Transverse colon (tissue), 4 donors: Measurements from ENCODE around the gene PCED1B. TPM values are rescaled to one million over a fixed set of nuclear protein-coding genes. Genes with fewer than 3 reads are reported as not detected.
"Not testable (repeated sequence)": the region's sequence is repeated elsewhere in the genome, so short reads cannot be mapped to it uniquely, and the experiment has no call there.

Source experiments
- DNase-seq: peaks from one replicate; pipeline ENCODE4 v3.0.0-alpha.2; 2019
- H3K27ac ChIP-seq, 4 donors: fragments of 200-600 bp; sonication (generic); 2 replicates each; pipeline ENCODE4 v1.5.1; 2016 to 2018; ENCODE audit warnings: inconsistent platforms in 4 of 4
- H3K27me3 ChIP-seq: fragments of 200-600 bp; sonication (generic); 2 replicates; pipeline ENCODE4 v1.5.1; 2017; ENCODE audit warnings: inconsistent platforms
- H3K36me3 ChIP-seq, 4 donors: fragments of 200-600 bp; sonication (generic); 2 replicates each; pipeline ENCODE4 v1.5.1; 2017 to 2019; ENCODE audit warnings: inconsistent platforms in 4 of 4
- H3K4me1 ChIP-seq, 4 donors: fragments of 200-600 bp; sonication (generic); 2 replicates each; pipeline ENCODE4 v1.5.1; 2017 to 2020; ENCODE audit warnings: inconsistent platforms in 4 of 4
- H3K4me3 ChIP-seq, 4 donors: fragments of 200-600 bp; sonication (generic); 1 replicate in 1 of 4; 2 replicates in 3 of 4; pipeline versions ENCODE4 v1.5.1 to v1.6.1; 2017 to 2019; ENCODE audit warnings: inconsistent platforms in 4 of 4
- H3K9me3 ChIP-seq, 2 donors: fragments of 200-600 bp; sonication (generic); 2 replicates each; pipeline ENCODE4 v1.5.1; 2017 to 2019; ENCODE audit warnings: inconsistent platforms in 2 of 2
- EP300 ChIP-seq: sonication (generic); formaldehyde crosslinking; IDR thresholded peaks from one replicate; pipeline ENCODE4 v1.6.1; 2017; ENCODE audit warnings: antibody characterized with exemption, low read depth
- POLR2A ChIP-seq: fragments of 450-650 bp; IDR thresholded peaks from one replicate; pipeline ENCODE4 v1.6.1; 2016; ENCODE audit warnings: antibody characterized with exemption, mild to moderate bottlenecking, moderate library complexity
- POLR2AphosphoS5 ChIP-seq, 3 donors: sonication (generic); formaldehyde crosslinking; IDR thresholded peaks; one replicate each; pipeline ENCODE4 v1.6.1; 2016; ENCODE audit warnings: antibody characterized with exemption in 3 of 3
- WGBS, 2 donors: methylation state at CpG; one replicate each; pipeline ENCODE4 v1.1.5; 2018; ENCODE audit warnings: low coverage in 1 of 2; 5-methylcytosine and 5-hydroxymethylcytosine counted together
- in situ Hi-C, 4 donors: fragments of 200-750 bp; cut with MboI; loops; one replicate each; pipeline versions ENCODE4 v1.15.0 to v1.15.1; 2017; ENCODE audit warnings: low sequenced_read_pairs in 3 of 4, low pct_ligation_motif_present in 1 of 4, low pct_unique_long_range_greater_than_20kb in 1 of 4
- intact Hi-C: fragments of 100-400 bp; cut with DNase I; formaldehyde crosslinking; loops from one replicate; pipeline ENCODE4 v1.15.1; 2023; ENCODE audit warnings: low total_unique reads
- total RNA-seq, 4 donors: library from RNA; depleted of rRNA; stranded (reverse); fragments of >200 nt; gene quantifications; one replicate each; pipeline ENCODE4 v1.1.0, GENCODE V29; 2016
- TF ChIP-seq, protein P1 (sequence below), 5 experiments: fragments of 200-600 bp in 3 of 5; fragments of 450-650 bp in 2 of 5; sonication (generic) in 3 of 5; IDR thresholded peaks; 1 replicate in 2 of 5; 2 replicates in 3 of 5; pipeline ENCODE4 v1.5.1; 2016 to 2017; ENCODE audit warnings: antibody characterized with exemption in 5 of 5, inconsistent platforms in 3 of 5, mild to moderate bottlenecking in 2 of 5, moderate library complexity in 1 of 5

The PCED1B gene
- total RNA-seq, 4 donors from 2014 or later = 2.7 to 52.0 (median 3.0) TPM; not detected in 1

DNA sequence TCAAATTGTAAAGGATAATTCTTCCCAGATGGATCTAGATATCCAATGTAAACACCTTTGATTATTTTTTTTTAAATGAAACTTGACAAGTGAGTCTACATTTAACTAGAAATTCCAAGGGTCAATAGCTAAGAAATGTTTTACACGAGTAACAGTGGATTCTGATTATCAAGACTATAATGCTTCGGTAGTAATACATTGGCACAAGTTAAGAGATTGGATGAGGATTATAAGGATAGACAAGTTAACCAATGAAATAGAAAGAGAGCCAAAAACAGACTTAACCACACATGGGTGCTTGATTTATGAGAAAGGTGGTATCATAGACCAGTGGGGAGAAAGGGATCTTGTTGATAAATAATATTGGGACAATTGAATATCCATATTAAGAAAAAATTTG is 40.3 kb upstream of the PCED1B start:
- Histone ChIP-seq H3K4me1 (peaks cover 4 to 23% (median 6%) of the 10 kb centered on the region in 4 donors), H3K36me3 (no peaks in the 10 kb centered on the region), H3K4me3 (no peak overlapping the region), H3K27ac (no peak overlapping the region), H3K9me3 (peaks cover 0 to 3% of the 10 kb centered on the region in 2 donors), H3K27me3 (no peaks in the 10 kb centered on the region)
- DNase-seq = no peak
- intact Hi-C loops (loop anchor here (10.0 kb wide), 1 partner anchor 646 kb away; no protein-coding TSS in a partner anchor), in situ Hi-C loops (loop anchor here in 3 of 4 donors (10.0 to 25.0 kb wide), 5 partner anchors 266 to 646 kb away; no protein-coding TSS in a partner anchor)
- WGBS, 2 donors = 60 to 68% methylated on average over 2 of the region's 2 CpGs
- TF ChIP-seq EP300 (no peak), POLR2AphosphoS5 (IDR thresholded peaks at IDR 0.05) (no peak), POLR2A (no peak)
- TF ChIP-seq, protein P1, sequence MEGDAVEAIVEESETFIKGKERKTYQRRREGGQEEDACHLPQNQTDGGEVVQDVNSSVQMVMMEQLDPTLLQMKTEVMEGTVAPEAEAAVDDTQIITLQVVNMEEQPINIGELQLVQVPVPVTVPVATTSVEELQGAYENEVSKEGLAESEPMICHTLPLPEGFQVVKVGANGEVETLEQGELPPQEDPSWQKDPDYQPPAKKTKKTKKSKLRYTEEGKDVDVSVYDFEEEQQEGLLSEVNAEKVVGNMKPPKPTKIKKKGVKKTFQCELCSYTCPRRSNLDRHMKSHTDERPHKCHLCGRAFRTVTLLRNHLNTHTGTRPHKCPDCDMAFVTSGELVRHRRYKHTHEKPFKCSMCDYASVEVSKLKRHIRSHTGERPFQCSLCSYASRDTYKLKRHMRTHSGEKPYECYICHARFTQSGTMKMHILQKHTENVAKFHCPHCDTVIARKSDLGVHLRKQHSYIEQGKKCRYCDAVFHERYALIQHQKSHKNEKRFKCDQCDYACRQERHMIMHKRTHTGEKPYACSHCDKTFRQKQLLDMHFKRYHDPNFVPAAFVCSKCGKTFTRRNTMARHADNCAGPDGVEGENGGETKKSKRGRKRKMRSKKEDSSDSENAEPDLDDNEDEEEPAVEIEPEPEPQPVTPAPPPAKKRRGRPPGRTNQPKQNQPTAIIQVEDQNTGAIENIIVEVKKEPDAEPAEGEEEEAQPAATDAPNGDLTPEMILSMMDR (IDR thresholded peaks at IDR 0.05) = no peak

DNA sequence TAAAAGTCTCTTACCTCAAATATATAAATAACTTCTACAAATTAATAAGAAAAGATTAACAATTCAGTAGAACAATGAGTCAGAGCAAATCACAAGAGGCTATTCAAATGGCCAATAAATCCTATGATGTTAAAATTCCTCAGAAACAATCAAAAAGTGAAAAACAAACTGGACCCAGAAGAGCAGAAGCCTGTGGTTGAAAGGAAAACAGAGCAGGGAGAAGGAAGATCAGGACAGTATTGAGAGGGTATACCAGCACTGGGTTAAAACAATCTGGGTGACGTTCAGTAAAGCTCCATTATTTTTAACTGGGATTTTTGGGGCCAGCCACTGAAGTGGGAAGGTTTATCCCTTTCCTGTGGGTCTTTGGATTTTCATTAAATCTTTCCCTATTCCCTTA is 39.7 kb upstream of the PCED1B start:
- H3K27ac ChIP-seq = no peak overlapping the region
- intact Hi-C loops = loop anchor here (10.0 kb wide), 1 partner anchor 645 kb away; no protein-coding TSS in a partner anchor

DNA sequence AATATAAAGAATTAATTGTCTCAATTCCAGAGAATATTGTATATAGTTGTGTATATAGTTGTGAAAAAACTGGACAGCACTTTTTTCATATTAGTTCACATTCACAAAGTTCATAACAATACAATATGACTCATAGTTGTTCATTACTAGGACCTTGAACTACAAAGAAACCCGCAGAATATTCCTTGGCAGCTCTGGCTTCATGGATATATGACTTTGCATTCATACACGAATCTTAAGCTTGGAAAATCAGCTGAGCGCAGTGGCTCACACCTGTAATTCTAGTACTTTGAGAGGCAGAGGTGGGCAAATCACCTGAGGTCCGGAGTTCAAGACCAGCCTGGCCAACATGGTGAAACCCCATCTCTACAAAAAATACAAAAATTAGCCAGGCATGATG is 38.1 kb upstream of the PCED1B start:
- Histone ChIP-seq H3K4me3 (no peak overlapping the region), H3K36me3 (no peaks in the 10 kb centered on the region), H3K27ac (no peak overlapping the region), H3K27me3 (no peaks in the 10 kb centered on the region), H3K4me1 (peaks cover 0 to 16% (median 2%) of the 10 kb centered on the region in 4 donors), H3K9me3 (peaks cover 0 to 3% of the 10 kb centered on the region in 2 donors)
- 82% methylated on average over 4 of the region's 4 CpGs; no CpG with 5 or more reads in 1 of the 2 donors for WGBS, 2 donors
- in situ Hi-C loops (loop anchor here in 2 of 4 donors (25.0 kb wide), 2 partner anchors 271 to 621 kb away; no protein-coding TSS in a partner anchor), intact Hi-C loops (no loop called here)
- TF ChIP-seq EP300 (no peak), POLR2AphosphoS5 (IDR thresholded peaks at IDR 0.05) (no peak), POLR2A (no peak)
- TF ChIP-seq, protein P1 (IDR thresholded peaks at IDR 0.05) = no peak
- no peak for DNase-seq

More for the DNA sequence above, 39.7 kb upstream of the PCED1B start:
- WGBS, 2 donors = 55 to 91% methylated on average over 1 of the region's 1 CpG
- no peak for TF ChIP-seq EP300
- no peak for TF ChIP-seq POLR2AphosphoS5 (IDR thresholded peaks at IDR 0.05)
- TF ChIP-seq POLR2A = no peak
- TF ChIP-seq, protein P1 (IDR thresholded peaks at IDR 0.05) = no peak
- Histone ChIP-seq H3K27me3 (no peaks in the 10 kb centered on the region), H3K4me3 (no peak overlapping the region), H3K36me3 (no peaks in the 10 kb centered on the region), H3K4me1 (peaks cover 0 to 16% (median 2%) of the 10 kb centered on the region in 4 donors), H3K9me3 (peaks cover 0 to 3% of the 10 kb centered on the region in 2 donors)
- no peak for DNase-seq
- in situ Hi-C loops = loop anchor here in 3 of 4 donors (10.0 to 25.0 kb wide), 5 partner anchors 265 to 645 kb away; no protein-coding TSS in a partner anchor

DNA sequence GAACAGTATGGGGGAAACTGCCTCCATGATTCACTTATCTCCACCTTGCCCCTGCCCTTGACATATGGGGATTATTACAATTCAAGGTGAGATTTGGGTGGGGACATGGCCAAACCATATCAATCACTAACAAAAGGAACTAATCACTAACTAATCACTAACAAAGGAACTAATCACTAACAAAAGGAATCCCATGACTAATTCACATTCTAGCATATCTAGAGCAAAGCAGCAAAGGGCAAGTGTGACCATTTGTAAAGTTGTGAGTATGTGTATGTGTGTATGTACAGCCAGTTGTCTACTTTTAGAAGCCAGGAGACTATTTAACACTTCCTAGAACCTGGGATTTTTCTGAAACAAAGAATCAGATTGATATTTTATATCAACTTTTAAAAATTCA is 30.9 kb upstream of the PCED1B start:
- Histone ChIP-seq H3K9me3 (peaks cover 3 to 7% of the 10 kb centered on the region in 2 donors), H3K4me1 (no peaks in the 10 kb centered on the region), H3K4me3 (no peak overlapping the region), H3K27ac (no peak overlapping the region), H3K27me3 (no peaks in the 10 kb centered on the region), H3K36me3 (no peaks in the 10 kb centered on the region)
- in situ Hi-C loops = loop anchor here in 2 of 4 donors (25.0 kb wide), 2 partner anchors 264 to 614 kb away; no protein-coding TSS in a partner anchor
- DNase-seq = no peak
- intact Hi-C loops = no loop called here
- TF ChIP-seq POLR2AphosphoS5 (IDR thresholded peaks at IDR 0.05) (no peak), POLR2A (no peak), EP300 (no peak)
- TF ChIP-seq, protein P1 (IDR thresholded peaks at IDR 0.05) = no peak

DNA sequence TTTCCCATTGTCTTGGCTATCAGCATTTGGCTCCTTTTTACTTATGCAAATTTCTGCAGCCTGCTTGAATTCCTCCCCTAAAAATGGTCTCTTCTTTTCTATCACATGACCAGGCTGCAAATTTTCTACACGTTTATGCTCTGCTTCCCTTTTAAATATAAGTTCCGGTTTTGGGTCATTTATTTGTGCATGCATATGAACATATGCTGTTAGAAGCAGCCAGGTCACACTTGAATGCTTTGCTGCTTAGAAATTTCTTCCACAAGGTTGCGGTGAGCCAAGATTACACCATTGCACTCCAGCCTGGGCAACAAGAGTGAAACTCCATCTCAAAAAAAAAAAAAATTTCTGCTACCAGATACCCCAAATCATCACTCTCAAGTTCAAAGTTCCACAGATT is 28.1 kb upstream of the PCED1B start:
- intact Hi-C loops, H3K27ac ChIP-seq, H3K27me3 ChIP-seq, H3K4me3 ChIP-seq, H3K36me3 ChIP-seq, H3K9me3 ChIP-seq, in situ Hi-C loops, H3K4me1 ChIP-seq, DNase-seq: not testable (repeated sequence)
- 83 to 85% methylated on average over 3 of the region's 3 CpGs for WGBS, 2 donors
